ENCODE measurements around the gene CENPC.

The CENPC gene

DNA sequence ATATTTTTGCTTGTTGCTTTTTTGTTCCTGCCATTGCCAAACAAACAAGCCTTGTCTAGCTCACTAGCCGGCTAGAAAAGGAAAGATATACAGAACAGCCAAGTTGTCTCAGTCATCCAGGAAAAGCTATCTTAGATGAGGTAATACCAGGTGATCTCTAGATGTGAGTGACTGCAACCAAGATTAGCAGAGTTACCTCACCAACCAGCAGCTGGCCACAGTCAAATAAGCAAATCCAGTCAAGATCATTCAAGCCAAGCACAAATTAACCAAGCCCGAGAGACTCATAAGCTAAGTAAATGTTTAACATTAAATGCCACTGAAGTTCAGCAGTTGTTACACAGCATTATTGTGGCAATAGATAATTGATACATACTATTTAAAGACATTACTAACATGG lies 108.6 kb downstream of the CENPC start:
- TF ChIP-seq, protein P1, sequence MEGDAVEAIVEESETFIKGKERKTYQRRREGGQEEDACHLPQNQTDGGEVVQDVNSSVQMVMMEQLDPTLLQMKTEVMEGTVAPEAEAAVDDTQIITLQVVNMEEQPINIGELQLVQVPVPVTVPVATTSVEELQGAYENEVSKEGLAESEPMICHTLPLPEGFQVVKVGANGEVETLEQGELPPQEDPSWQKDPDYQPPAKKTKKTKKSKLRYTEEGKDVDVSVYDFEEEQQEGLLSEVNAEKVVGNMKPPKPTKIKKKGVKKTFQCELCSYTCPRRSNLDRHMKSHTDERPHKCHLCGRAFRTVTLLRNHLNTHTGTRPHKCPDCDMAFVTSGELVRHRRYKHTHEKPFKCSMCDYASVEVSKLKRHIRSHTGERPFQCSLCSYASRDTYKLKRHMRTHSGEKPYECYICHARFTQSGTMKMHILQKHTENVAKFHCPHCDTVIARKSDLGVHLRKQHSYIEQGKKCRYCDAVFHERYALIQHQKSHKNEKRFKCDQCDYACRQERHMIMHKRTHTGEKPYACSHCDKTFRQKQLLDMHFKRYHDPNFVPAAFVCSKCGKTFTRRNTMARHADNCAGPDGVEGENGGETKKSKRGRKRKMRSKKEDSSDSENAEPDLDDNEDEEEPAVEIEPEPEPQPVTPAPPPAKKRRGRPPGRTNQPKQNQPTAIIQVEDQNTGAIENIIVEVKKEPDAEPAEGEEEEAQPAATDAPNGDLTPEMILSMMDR (IDR thresholded peaks at IDR 0.05): no peak
- TF ChIP-seq ZFX (IDR thresholded peaks at IDR 0.05; ENCODE audit: borderline replicate concordance): no peak
- H3K27ac ChIP-seq: no peak overlapping the region

DNA sequence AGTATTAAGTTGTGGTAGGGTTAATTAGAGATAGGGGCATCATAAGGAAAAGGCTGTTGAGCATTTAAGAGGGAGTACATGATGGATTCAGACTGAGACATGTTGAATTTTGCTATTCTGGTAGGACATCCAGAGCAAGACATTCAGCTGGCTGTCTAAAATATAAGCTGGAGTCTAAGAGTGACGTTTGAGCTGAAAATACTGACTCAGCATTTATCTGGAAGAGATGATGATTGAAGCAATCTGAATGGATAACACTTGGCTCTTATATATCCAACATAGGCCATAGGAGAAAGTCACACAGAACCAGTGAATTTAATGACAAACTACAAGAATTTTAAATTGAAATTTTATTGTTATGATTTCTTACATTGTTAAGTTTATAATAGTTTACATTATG lies 114.3 kb downstream of the CENPC start:
- TF ChIP-seq, protein P1 (IDR thresholded peaks at IDR 0.05): no peak
- no peak for TF ChIP-seq ZFX (IDR thresholded peaks at IDR 0.05; ENCODE audit: borderline replicate concordance)
- H3K27ac ChIP-seq: no peak overlapping the region

DNA sequence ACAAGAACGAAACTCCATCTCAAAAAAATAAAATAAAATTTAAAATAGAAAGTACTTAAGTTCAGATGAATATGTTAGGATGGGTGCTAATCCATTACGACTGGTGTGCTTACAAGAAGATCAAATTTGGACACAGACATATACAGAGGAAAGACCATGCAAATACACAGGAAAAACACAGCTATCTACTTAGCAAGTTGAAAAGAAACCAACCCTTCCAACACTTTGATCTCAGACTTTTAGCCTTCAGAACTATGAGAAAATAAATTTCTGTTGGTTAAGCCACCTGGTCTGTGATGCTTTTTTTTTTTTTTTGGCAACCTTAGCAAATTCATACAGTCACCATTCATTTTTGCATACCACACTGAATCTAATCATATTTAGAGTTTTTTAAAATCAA lies 116.5 kb downstream of the CENPC start:
- no peak overlapping the region for H3K27ac ChIP-seq
- TF ChIP-seq ZFX (IDR thresholded peaks at IDR 0.05; ENCODE audit: borderline replicate concordance): no peak
- TF ChIP-seq, protein P1 (IDR thresholded peaks at IDR 0.05): no peak

Measured in 22Rv1 (cell line).